ENCODE results near the gene CYP2R1.

CYP2R1 gene, protein sequence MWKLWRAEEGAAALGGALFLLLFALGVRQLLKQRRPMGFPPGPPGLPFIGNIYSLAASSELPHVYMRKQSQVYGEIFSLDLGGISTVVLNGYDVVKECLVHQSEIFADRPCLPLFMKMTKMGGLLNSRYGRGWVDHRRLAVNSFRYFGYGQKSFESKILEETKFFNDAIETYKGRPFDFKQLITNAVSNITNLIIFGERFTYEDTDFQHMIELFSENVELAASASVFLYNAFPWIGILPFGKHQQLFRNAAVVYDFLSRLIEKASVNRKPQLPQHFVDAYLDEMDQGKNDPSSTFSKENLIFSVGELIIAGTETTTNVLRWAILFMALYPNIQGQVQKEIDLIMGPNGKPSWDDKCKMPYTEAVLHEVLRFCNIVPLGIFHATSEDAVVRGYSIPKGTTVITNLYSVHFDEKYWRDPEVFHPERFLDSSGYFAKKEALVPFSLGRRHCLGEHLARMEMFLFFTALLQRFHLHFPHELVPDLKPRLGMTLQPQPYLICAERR

DNA sequence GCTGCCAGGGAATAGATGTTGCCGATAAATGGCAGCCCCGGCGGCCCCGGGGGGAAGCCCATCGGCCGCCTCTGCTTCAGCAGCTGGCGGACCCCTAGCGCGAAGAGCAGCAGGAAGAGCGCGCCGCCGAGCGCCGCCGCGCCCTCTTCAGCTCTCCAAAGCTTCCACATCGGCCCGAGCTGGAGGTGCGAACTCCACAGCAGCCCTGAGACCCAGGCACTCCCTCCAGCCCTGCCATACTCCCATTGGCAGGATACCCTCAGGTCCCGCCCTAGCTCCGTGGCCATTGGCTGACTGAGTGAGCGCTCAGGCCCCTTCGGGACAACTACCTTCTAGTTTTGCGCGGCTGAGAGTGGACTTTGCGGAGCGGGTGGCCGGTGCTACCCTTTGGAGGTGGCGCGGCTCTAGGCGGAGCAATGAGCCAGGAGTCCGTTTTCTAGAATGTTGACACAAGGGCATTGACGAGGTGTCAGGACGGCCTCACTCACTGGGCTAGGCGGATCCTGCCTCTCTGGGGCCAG, at the start of gene CYP2R1:
CYP2R1 (minus strand) TSS at position 196 of the 521 bp plus-strand sequence; CDS start at position 170, 26 bp downstream.
- DNase-seq = peak; percentile 96

DNA sequence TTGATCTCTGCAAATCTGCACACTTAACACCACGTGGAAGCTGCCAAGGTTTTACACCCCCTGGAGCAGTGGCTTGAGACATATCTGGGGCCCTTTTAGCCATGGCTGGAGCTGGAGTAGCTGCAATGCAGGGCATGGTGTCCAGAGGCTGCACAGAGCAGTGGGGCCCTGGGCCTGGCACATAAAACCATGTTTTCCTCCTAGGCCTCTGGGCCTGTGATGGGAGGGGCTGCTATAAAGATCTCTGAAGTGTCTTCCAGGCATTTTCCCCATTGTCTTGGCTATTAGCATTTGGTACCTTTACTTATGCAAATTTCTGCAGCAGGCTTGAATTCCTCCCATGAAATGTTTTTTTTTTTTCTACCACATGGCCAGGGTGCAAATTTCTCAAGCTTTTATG, 46.9 kb upstream of the CYP2R1 start:
- no peak for DNase-seq

DNA sequence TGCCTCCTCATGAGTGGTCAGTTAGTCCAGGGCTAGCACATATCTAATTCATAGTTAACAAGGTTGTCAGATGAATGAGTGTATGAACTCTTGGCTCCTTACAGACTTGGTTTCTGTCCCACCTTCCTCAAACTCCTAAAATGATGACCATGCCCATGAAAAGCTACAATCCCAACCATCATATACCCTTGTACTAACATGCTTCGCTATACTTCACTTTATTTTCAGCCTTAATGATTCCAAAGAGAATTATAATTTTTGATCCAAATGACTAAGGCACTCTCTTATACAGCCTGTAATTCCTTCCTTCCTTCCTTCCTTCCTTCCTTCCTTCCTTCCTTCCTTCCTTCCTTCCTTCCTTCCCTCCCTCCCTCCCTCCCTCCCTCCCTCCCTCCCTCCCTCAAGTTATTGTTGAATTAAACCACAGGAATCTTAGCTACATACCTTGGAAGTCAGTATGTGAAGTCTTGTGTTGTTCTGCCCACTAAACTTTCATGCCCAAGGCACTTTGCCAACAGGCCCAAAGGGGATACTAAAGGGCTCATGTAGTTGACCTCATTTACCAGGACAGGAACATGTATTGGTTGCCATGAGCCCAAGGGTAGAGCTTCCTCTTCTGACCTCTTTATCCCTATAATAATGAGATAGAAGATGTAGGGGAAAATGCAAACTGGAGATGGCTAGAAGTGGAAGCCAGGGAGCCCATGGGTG, 42.8 kb upstream of the CYP2R1 start:
- no peak for DNase-seq

DNA sequence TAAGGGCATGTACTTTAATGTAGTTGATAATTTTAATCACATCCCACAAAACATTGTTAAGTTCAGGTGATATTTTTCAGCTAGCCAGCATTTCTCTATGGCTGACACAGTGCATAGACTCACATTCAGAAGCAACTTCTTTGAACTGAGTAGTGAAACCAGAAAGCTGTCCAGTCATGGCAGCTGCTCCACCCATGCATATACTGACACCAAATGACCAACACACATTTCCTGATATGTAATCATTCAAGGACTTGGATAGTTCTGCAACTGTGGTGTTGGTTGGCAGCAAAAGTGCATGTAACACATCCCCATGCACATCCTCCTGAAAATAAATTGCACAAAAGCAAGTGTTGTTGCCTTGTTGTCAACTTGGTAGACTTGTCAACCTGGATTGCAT, 40.4 kb upstream of the CYP2R1 start:
- no peak for DNase-seq

DNA sequence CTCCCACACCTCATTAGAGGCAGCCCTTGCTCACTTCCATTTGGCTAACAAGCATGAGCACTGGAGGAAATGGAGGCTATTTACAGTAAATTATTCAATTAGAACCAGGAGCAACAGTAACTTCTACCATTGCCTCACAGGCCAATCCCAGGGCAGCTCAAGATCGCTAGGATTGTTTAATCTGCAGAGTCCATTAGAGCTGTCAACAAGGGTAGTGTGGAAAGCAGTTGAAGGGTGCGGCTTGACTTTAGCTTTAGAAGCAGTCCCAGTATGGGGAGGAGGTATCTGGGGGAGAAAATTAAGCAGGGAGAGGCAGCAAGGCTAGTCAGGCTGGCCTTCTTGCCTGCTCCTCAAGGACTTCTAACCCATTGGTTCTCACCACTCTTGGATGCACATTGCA, 38.3 kb upstream of the CYP2R1 start:
- DNase-seq = no peak

DNA sequence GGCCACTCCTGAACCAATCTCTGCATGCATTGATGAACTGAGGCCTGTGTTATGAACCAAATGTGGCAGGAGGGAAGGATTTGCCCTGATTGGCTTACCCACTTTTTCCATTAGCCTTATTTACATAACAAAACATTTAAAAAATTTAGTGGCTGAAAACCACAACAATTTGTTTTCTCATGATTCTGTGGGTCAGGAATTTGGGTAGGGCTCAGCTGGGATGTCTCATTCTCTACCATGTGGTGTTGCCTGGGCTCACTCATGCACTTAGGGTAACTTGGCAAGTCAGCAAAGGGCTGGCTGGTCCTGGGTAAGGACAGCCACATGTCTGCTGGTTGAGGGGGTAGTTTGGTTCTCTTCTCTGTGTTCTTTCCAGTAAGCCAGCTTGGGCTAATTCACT, 35.1 kb upstream of the CYP2R1 start:
- DNase-seq = no peak

DNA sequence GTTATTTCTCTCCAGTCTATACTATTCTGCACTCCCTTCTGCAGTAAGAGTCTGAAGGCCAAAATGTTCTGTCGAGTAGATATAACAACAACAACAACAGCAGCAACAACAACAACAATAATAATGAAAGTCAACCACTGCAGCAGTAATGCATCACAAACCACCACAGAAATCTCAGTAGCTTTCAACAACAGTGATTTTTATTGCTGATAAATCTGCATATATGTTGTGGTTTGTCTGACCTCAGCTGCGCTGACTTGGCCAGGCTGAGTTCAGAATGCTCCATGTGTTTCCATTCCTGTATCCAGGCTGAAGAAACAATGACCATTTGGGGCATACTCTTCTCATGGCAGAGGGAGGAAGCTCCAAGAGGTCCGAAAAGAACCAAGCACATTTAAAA, 32.3 kb upstream of the CYP2R1 start:
- DNase-seq = no peak

DNA sequence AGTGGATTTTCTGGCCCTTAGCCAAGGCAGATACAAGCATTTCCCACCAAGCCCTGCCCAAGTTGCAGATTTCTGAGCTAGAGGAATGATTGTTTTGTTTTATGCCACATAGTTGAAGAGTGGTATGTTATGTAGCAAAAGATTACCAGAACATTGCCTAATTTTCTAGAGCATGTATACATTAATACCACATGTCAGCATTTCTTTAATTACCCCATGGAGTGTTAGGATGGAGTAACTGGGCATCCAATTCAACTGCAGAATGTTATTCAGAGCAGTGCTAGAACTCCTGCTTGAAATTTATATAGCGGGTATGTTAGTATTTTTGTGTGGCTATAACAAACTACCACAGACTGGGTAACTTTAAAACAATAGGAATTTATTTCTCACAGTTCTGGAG, 24.4 kb upstream of the CYP2R1 start:
- no peak for DNase-seq

DNA sequence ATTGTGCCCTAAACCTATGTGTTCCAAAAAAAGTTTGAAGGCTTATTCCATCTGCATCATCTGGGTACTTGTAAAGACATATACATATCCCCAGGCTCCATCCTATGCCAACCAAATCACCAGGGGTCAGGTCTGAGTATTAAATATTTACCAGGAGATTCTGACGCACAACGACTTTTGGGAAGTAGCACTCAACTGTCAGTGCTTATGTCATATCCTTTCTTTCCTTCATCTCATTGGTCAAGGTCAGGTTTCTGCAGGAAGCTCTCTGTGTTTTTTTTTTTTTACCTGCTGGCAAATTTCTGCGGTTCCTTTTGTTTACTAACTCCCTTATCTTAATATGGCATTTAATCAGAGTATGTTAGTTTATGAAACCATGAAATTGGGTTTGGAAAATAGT, 22.5 kb upstream of the CYP2R1 start:
- DNase-seq = no peak

DNA sequence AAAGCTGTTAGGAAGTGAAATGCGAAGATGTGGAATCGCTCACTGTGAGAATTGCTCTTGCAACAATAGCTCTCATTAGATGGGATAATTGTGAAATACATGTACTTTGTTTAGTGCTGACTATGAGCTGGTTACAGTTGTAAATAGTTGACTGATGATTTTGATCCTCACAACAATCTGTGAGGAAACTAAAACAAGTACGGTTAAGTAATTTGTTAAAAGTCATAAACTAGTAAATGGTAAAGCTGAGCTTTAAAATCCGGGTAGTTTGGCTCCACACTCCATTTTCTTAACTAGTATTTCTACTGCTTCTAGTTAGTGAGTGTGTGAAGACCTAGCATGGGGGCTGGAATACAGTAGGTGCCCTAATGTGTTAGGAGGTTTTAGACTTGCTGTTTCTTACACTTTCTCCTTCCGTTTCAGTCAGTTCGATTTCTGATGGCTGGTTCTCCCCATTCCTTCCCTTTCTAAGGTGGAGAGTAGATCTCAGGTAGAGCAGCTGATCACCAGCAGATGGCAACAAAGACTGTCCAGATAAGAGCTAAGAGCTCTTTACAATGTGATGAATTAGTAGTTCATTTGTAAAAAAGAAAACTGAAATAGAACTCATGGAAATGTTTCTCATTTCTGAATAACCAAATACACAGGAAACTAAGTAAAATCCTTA, 16.3 kb upstream of the CYP2R1 start:
- no peak for DNase-seq

DNA sequence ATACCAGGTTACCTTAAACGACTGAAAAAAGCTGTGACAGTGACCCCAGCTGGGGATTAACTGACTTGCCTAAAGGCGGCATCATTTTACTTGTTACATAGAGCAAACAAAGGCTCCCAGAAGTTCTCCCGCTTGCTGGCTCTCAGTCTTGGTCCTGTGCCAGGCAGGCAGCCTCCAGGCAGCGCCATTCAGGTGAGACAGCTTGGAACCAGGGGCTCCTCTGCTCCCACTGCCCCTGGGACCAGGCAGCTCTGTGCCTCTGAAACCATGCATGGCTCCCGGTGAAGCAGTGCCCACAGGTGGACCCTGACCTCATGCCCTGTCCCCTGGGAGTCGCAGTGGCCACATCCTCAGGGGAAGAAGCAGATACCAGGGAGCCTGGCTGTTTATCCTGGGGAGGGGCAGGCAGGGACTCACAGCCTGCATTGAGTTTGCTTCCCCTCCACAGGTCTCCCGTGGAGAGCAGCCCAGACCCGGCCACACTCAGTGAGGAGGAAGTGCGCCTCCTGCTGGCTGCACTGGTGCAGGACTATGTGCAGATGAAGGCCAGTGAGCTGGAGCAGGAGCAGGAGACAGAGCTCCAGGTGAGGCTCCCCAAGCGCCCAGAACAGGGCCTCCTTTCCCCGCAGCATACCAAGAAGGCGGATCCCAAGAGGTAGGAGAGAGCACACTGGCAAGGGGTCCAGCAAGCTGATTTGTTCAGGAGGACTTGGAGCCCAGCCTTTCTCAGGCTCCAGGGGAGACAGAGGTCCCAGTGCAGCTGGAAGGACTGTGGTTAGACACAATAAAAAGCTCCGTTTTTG, 15.6 kb upstream of the CYP2R1 start:
- DNase-seq = peak; percentile 60

DNA sequence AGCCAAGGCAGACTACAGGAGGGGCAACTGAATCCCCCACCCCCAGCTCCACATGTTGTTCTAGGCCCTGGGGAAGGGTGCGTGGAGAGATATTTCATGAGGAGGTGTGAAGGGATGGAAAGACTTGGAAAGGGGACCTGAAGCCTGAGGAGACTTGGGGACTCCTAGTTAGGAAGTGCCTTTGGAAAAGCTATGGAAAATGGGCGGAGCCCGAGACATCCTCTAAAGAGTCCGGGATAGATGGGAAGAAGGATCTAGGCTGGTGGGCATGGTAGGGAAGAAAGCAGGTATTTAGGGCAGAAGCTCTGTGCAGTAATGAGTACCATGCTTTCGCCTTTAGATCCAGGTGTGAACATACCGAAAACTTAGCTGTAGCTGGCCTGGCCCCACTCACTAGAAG, 15.0 kb upstream of the CYP2R1 start:
- no peak for DNase-seq

DNA sequence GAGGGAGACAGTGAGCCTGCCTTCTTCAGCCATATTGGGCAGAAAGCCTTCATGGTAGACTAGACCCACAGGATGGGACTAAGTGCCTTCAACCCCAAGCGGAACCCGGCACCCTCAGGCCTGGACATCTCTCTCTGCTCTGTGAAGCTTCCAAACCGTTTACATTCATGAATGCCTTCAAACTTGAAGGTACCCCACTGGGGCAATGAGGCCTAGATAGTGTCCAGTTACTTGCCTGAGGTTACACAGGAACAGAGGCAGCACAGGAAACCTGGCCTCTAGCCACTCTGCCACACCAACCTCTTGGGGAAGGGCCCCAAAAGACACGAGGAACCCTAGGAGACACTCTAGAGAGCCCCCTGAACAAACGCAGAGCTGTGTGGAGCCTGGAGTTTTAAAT, 14.5 kb upstream of the CYP2R1 start:
- no peak for DNase-seq

DNA sequence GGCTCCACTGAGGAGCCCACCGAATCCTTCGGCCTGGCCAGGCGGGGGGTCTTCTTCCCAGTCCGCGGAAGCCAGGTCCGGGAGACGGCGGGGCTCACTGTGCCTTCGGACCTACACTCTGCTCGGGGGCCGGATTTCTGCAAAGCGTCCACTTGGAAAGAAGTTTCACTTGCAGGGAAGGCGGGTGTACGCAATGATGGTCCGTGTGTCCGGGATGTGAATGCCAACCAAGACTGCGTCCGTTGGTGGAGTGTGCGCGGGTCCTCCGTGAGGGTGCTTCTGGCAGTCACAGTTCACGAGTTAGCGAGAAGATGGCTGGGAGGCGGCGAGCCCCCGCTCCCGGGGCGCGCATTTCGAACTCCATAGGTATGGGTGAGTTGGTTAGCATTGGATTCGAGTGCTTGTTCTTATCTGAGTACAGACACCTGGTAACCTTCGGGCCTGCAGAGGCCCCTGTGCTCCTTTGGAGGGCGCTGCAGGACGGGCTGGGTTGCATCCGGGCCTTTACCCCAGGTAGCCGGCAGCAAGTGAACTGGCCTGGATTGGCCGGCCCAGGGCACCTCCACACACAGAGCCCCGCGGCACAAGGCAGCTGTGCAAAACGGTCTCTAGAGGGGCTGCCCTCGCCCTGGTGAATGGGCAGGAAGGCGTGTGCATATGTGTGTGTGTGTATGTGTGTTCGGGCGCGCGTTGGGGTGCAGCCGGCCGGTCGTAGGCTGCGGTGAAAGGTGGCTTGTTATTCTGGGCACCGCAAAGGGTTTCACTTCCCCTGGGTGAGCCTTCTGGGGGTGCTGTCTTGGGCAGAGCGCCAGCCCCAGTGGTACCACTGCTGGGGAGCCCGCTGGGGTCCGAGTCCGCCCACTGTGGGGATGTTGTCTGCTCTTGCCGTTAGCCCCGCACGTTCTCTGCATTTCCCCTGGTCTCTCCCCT, 13.3 kb upstream of the CYP2R1 start:
- DNase-seq = peak; percentile 44

DNA sequence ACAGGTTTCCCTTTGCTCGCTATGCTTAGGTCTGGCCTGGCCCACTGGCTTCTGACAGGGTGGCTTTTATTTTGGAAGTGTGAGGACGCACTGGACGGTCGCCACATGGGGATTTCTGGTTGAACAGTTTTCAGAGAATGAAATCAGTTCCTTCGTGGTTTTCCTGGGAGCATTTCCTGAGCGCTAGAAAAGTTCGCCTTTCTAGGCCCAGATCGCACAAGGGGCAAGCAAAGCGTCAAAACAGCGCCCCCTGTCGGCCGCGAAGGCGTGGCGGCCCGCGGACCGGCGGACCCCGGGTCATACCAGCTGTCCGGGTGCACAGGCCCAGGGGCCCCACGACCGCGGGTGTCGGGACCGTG, 12.7 kb upstream of the CYP2R1 start:
- DNase-seq = peak; percentile 84

DNA sequence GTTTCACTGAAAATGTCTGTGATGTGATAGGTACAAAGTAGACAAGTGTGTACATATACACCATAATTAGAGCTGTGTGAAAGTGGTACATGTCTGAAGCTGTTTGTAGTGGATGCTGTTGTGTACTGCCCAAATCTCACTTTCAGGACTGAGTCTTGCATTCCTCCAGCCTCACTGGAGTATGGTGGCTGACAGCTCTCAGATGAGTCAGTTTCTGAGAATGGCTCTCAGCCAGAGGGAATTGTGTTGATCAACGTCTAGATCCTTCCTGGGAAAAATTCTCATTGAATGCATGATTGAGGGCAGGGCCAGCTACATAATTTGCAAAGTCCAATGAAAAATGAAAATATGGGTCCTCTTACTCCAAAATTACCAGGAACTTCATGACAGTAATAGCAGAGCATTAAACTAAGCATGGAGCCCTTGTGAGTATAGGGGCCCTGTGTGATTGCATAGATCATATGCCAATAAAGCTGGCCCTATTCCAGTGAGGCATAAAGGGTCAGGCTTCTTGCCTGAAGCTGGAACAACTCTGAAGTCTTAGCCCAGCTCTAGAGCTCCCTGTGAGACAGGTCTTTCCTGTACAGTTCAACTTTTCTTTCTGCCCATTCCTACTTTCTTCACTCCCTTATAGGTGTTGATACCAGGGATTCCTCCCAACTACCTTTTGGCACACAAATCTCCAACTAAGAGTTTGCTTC, 10.8 kb upstream of the CYP2R1 start:
- no peak for DNase-seq

DNA sequence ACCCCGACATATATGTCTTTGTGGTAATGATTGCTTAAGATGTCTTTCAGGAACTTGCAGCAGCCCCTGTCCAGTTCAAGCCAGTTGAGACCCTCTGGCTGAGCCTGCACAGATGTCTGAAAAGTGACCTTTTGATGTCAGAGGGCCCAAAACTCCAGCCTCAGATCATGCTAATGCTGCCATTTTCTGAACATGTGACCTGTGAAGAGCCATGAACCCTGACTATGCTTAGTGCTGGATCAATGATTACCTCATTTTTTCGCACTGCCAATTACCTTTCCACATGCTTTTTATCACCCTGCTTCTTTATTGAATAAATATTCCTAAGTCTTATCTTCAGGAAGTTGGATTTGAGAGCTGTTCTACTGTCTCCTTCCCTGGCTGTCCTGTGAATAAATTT, 6.9 kb upstream of the CYP2R1 start:
- DNase-seq = no peak

DNA sequence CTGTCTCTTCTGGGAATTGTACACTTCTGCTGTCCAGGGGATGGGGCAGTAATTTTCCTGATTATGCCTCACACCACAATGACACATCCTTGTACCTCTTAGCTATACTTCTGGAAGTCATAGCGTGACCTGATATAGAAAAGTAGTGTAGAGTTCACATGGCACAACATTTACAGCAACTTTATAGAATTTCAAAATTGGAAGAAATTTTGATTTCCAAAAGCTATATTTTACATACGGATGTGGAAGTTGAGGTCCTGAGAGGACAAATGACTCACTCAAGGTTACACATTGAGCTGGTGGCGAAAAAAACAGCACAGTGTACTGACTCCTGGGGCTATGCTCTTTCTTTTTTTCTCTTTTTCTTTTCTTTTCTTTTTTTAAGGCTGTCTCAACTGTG, 6.3 kb upstream of the CYP2R1 start:
- DNase-seq = no peak

DNA sequence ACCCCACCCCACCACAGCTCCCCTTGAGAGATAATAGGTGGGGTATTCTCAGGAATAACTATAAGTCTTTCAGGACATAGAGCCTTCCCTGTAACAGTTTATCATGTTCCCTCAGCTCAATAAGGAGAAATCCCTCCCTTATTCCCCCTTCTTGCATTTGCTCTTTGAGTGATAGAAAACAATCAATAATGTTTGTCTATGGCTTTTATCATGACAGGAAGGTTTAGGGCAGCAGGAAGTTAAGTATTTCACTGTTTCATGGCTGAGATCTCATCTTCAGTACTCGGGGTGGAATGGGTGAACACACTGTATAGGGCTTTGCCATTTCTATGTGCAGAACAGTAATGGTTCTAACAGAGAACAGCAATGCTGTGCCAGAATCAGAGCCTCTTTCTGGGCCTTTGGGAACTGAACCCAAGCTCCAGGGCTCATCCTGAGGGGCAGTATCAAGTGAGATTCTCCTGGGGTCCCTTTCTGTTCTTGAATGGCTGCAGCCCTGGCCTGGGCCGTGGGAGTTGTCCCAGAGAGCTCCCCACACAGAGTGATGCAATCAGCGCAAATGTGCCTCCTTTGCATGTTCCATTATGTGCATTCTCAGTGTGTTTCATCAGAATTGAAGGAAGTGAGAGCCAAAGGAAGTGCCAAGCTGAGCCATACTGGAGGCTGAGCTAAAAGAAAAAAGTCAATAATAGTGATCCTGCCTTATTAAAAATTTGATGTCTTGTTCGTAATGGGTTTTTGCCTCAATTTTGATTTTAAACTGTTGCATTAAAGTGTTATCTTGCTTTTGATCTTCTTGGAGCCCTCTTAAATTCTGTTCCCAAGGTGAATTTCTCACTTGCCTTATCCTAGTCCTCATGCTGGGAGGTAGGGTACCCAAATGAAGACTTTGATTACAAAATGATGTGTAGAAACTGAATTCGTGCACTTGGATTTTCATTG, 2.9 kb upstream of the CYP2R1 start:
- peak; percentile 44 for DNase-seq

DNA sequence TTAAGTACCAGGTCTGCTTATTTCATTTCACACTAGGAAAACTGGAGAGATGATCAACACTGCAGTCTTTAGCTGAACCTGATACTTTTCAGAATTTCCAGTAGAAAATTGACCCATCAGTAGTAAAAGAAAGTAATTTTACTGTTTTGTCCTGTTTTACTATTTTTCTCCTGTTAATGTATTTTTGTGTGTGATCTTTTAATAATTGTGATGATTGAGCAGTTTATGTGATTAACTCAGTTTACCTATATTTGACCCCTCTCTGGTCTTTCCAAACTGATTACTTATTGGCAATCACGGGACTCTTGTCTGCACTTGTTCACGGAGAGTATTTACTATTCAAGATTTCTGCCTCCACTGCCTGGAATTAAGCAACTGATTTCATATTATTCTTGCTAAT, 546 bp upstream of the CYP2R1 start:
- DNase-seq = no peak

All from left hindlimb (tissue), 1 donor.